DND-41 (cell line): ENCODE data around the gene ICAM5.

Experiments
- CTCF ChIP-seq: IDR thresholded peaks from 2 replicates; pipeline ENCODE4 v1.5.1; 2012; ENCODE audit warnings: borderline replicate concordance, low read length, moderate library complexity, mild to moderate bottlenecking; ENCODE audit not compliant: poor library complexity, severe bottlenecking; ENCODE audit errors: extremely low read depth
- EZH2 ChIP-seq: IDR thresholded peaks from 3 replicates; pipeline ENCODE4 v1.6.1; 2012; ENCODE audit warnings: borderline replicate concordance, low read depth, mild to moderate bottlenecking, moderate library complexity, low read length, inconsistent platforms; ENCODE audit not compliant: severe bottlenecking

- no peak for TF ChIP-seq EZH2
- TF ChIP-seq CTCF = no peak
Observed at GRCh38 chr19:10338940-10339339, 49.2 kb downstream of the ICAM5 start.
